HG02588 (cell line): ENCODE data around the gene OGDH.
"Not testable (repeated sequence)": the region's sequence is repeated elsewhere in the genome, so short reads cannot be mapped to it uniquely, and the experiment has no call there.

Experiments used
- ATAC-seq: cut with Tn5 transposase; IDR thresholded peaks from one replicate; pipeline ENCODE4 v1.9.1; 2021; ENCODE audit warnings: mild to moderate bottlenecking, moderate library complexity; ENCODE audit not compliant: unreplicated experiment

The OGDH gene

DNA sequence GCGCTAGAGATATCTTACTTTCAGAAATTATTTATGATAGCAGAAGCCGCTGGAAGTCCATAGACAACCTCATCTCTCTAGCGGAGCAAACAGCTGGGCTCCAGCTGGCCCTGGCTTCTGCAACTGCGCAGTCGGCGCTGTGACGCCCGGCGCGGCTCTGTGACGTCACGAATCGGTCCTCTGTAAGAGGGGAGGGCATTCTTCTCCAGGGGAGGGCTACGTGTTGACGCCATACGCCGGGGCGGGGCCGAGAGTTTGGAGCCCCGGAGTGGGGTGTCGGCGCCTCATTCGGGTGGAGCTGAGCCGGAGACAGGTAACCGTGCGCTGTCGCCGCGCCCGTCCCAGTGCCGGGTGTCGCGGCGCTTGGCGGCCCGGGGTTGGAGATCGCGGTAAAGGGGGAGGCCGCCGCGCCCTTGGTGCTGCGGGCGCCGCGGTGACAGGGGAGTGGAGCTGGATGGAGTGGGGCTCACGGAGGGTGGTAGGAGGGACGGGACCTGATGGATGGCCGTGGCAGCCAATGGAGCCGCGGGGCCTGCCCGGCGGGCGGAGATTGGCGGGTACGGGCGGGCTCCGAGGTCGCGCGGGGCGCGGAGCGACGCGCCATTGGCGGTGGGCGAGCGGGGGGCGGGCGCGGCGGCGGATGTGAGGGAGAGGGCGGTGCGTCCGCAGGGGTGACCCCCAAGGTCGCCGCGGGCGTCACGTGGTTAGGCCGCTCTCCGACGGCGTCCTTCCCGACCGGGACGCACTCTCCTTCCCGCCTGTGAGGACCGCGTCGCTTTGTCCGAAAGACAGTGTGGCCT is at the start of gene OGDH:
Gene OGDH, plus strand, starts transcription at position 287 of the 800 bp plus-strand sequence. CDS start 17,717 bp downstream, outside the sequence.
- peak; percentile 91 for ATAC-seq

GRCh38 chr7:44557485-44557884 is 48.9 kb upstream of the OGDH start:
- no peak for ATAC-seq

GRCh38 chr7:44559485-44559884 is 46.9 kb upstream of the OGDH start:
- no peak for ATAC-seq

GRCh38 chr7:44561481-44561880 is 44.9 kb upstream of the OGDH start:
- no peak for ATAC-seq

GRCh38 chr7:44561962-44562621 is 44.3 kb upstream of the OGDH start:
- no peak for ATAC-seq

- not testable (repeated sequence) for ATAC-seq
Measured at GRCh38 chr7:44562622-44562962, 43.8 kb upstream of the OGDH start.

- ATAC-seq, result no peak
Measured at GRCh38 chr7:44563171-44563679, 43.2 kb upstream of the OGDH start.

GRCh38 chr7:44564606-44565005 is 41.8 kb upstream of the OGDH start:
- no peak for ATAC-seq

DNA sequence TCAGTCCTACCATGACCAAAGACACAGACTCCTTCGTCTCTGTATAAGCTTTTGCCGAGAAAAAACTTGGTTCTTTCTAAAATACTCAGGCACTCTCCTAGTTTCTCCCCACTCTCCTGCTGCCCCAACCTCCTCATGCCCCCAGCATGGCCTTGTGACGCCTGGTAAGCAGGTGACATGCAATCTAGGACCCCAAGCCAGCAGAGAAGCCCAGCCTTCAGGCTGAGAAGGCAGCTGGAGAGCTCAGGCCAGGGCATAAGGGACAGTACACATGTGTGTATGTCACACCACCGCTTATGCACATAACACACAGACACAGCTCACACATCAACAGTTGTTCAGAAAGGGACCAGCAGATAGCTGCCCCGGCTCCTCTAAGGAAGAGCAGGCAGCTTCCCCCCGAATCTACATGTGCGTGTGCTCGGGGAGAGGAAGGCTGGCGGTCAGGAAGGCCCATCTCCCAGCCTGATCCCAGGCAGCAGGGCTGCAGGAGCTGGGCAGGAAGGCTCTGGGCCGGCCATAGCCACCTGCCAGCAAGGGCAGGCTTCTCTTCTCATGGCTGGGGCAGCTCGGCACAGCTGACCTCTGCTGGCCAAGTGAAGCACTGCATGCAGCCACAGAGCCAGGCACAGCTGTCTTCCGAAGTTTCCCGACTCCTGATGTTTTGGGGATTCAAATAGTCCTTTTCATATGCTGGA is 41.2 kb upstream of the OGDH start:
- no peak for ATAC-seq

DNA sequence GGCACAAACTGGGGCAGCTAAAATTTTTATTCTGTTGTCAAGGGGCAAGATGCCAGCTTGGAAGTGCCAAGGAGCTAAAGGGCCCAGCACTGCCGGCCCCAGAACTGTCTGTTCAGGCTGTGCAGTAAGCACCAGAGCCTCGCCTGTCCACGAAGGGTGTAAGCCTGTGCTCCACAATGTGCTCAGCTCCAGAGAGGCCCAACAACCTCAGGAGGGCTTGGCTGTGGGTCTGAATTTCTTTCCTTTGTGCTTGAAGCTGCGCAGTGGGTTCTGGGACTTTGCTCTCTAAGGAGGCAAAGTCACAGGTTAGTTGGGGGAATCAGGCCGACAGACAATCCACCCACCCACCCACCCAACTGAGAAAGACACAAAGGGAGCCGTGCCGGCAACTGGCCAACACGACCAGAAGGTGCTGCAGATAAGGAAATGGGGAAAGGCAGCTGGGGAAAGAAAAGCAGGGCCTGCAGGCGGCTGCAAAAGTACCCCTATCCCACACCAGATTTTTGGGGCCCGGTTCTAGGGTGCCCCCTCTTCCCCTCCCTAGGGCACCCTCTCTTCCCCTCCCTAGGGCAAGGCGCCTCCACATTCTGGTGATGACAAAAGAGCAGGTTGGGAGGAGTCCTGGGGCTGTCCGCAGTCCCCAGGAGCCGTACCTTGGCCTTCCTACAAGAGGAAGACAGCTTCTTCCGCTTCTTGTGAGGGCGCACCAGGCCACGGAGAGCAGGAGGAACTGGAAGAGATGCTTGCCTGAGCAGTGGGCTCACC is 40.5 kb upstream of the OGDH start:
- no peak for ATAC-seq

- ATAC-seq, result no peak
Measured at GRCh38 chr7:44566680-44567079, 39.7 kb upstream of the OGDH start.

- ATAC-seq, result no peak
Measured at GRCh38 chr7:44567884-44568283, 38.5 kb upstream of the OGDH start.

- no peak for ATAC-seq
Measured at GRCh38 chr7:44568771-44569560, 37.5 kb upstream of the OGDH start.

- ATAC-seq, result no peak
Measured at GRCh38 chr7:44569959-44570358, 36.5 kb upstream of the OGDH start.

GRCh38 chr7:44572771-44573170 is 33.7 kb upstream of the OGDH start:
- ATAC-seq, result no peak

- peak; percentile 95 for ATAC-seq
Measured at GRCh38 chr7:44573464-44574286, 32.8 kb upstream of the OGDH start, which contains the start of gene DDX56. Gene DDX56 (minus strand): TSS chr7:44573908. CDS start chr7:44573895, 13 bp downstream.

- no peak for ATAC-seq
Measured at GRCh38 chr7:44574287-44574872, 32.0 kb upstream of the OGDH start.

- no peak for ATAC-seq
Measured at GRCh38 chr7:44575054-44575453, 31.4 kb upstream of the OGDH start.

DNA sequence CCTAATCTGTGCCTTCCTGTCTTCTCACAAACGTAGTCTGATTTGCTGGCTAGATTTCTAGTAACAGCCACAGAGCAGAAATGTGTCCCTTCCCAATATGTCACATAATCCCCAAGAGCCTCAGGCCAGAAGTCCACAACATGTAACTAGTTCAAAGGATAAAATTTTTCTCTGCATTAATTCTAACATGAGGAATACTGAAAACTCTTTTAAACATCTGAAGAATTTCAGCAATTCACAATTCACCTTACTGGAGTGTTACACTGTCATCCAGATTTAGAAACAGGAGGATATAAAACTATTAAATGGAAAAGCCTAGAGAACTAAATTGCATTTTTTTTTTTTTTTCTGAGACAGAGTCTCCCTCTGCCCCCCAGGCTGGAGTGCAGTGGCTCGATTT is 30.2 kb upstream of the OGDH start:
- ATAC-seq, result no peak
